GM12801 (cell line): ENCODE data around the gene TMEM151A.

Source experiments
- TF ChIP-seq, protein P1 (sequence below): IDR thresholded peaks from one replicate; pipeline ENCODE4 v1.5.1; 2011; ENCODE audit warnings: control low read depth; ENCODE audit not compliant: insufficient read length; ENCODE audit errors: extremely low read depth

Gene TMEM151A

DNA sequence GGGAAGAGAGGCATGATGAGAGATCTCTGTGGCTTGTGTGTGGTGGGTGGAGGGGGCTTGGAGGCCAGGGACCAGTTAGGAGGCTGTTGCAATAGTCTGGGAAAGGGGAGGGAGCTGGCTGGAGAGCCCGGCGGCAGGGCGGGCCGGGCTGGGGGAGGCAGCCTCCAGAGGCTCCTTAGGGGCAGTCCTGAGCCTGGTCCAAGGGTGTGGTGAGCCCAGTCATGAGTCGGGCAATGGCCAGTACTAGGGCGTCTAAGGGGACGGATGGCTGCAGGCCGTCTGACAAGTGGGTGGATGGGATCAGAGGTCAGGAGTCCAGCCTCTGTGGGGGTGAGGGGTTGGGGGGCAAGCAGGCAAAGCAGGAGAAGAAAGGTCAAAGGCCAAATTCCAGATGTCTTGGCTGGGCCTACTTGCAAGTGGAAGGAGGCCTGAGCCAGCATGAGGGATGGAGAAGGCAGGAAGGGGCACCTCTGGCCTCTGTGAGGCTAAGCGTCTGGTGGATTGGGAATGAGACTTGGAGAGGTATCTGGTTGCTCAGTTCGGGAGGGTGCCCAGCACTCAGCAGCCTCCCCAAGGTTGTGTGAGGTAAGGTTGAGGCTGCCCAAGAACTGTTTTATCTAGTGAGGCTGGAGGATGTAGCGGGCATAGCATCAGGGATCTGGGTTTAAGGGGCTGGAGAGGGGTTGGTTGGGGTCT, 31.2 kb downstream of the TMEM151A start:
- TF ChIP-seq, protein P1, sequence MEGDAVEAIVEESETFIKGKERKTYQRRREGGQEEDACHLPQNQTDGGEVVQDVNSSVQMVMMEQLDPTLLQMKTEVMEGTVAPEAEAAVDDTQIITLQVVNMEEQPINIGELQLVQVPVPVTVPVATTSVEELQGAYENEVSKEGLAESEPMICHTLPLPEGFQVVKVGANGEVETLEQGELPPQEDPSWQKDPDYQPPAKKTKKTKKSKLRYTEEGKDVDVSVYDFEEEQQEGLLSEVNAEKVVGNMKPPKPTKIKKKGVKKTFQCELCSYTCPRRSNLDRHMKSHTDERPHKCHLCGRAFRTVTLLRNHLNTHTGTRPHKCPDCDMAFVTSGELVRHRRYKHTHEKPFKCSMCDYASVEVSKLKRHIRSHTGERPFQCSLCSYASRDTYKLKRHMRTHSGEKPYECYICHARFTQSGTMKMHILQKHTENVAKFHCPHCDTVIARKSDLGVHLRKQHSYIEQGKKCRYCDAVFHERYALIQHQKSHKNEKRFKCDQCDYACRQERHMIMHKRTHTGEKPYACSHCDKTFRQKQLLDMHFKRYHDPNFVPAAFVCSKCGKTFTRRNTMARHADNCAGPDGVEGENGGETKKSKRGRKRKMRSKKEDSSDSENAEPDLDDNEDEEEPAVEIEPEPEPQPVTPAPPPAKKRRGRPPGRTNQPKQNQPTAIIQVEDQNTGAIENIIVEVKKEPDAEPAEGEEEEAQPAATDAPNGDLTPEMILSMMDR: no peak

DNA sequence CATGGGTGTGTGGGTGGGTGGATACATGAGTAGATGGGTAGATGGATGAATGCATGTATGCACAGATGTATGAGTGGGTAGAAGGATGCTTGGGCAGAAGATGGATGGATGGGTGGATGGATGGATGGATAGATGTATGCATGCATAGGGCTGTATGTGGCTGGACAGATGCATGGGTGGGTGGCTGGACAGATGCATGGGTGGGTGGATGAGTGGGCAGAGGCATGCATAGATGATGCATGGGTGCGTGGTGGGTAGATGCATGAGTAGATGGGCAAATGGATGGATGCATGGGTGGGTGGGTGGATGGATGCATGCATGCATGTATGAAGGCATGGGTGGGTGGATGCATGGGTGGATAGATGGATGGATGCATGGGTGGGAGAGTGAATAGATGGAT, 32.0 kb downstream of the TMEM151A start:
- TF ChIP-seq, protein P1: no peak

DNA sequence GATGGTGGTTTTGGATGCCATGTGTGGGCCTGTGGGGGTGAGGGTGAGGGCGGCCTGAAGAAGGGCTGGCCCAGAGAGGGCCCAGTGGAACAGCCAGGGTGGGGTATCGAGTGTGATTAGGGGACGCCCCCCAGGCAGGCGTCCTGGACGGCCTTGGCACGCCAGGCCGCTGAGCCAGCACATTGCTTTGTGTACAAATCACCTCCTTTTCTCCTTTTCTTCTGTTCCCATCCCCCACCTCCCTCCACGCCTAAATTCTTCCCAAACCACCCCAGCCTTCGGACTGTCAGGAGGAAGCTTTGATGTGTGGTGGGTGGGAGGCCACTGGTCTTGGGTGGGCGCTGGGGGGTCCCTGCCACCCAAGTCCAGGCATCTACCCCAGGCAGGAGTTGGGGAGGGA, 33.0 kb downstream of the TMEM151A start:
- TF ChIP-seq, protein P1: no peak

DNA sequence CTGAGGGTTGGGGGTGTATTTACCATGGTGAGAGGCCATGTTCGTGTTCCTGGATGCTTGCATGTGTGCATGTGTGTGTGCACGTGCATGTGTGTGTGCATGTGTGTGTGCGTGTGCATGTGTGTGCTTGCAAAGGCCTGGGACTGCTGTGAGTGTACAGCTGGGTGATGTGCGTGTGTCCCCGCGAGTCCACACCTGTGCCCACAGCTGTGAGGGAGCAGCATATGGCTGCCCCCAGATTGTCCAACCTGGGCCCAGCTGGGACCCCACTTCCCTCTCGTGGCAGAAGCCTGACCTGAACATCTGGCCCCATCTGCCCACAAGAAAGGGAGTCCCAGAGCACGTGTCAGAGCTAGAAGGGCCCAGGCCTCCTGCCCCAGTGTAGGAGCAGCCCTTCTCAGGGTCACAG, 33.6 kb downstream of the TMEM151A start:
- TF ChIP-seq, protein P1: no peak

DNA sequence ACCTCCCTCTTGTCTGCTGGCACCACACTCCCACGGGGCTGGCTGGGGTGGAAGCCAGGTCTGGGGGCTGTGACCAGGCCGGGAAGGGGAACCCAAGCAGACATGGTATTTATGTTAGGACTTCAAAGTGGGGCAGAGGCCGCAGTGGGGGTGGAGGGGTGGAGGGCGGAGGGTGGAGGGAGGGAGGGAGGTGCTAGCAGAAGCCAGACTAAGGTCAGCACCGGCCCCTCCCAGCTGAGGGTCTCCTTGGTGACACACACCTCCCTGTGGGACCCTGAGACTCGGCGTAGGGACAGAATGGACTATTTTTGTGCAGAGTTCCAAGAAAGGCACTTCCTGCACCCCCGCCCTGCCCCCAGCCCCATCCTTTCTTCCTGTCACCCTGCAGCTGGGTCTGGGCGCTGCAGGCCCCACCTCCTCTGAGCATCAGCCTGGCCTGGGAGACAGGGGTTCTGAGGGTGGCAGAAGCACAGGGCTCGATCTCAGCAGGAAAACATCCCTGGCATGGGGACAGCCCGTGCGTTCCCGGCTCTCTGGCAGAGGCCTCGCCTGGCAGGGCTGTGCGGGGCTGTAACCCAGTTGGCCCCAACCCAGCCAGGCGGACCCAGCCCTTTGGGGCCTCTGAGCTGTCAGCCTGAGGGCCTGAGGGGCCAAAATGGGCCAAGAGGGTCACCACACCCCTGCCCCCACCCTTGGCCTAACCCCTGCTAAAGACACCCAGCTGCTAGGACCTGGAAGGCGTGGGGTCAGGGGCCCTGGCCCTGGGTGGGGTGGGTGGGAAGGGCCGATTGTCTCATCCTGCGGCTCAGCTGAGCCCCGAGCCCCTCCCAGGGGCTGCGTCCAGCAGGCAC, 34.8 kb downstream of the TMEM151A start:
- TF ChIP-seq, protein P1: no peak

DNA sequence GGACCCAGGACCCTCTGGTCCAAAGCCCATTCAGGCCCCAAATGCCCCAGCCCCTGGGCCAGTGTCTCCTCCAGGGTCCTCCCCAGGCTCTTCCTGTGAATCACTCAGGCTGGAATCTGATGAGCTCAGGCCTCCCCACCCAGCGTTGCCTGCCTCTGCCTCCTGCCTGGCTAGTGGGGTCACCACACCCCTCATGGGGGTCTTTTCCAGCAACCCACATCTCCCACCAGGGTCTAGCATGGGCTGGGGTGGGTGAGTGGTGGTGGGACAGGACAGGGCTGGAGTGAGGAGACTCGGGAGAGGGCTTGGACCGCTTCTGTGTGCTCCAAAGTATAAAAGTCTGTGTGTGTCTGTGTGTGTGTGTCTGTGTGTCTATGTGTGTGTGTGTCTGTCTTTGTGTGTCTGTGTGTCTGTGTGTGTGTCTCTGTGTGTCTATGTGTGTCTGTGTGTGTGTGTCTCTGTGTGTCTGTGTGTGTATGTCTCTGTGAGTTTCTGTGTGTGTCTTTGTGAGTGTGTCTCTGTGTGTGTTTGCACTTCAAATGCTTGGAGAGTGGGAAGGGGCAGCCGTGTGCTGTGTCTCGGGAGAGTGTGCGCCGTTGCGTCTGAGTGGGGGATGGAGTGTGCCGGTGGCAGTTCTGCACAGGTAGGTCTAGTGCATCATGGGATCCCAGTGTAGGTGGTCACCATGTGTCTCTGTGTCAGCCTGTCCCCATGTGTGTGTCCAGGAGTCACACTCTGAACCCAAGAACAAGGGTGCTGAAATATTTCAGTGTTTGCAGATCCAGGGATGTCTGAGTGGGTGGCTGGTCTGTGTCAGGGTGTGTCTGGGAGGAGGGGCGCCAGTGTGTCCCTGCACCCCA, 35.7 kb downstream of the TMEM151A start:
- TF ChIP-seq, protein P1: no peak

DNA sequence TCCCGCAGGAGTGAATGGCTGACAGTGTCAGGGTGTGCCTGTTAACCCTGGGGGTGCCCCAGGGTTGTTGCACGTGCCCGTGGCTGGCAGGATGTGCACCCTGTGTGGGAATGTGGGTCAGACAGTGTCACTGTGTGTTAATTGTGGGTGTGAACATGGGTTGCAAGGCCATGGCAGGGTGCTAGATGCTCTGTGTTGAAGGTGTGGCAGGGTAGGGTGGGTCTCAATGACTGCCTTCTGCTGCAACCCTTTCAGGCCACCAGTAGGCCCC, 36.3 kb downstream of the TMEM151A start:
- TF ChIP-seq, protein P1: no peak
